ENCODE data around the gene RINT1. TPM values are rescaled to one million over a fixed set of nuclear protein-coding genes. Genes with fewer than 3 reads are reported as not detected.

RINT1 gene
- polyA plus RNA-seq, 3 donors, result 3.2 to 11.8 (median 5.2) TPM

DNA sequence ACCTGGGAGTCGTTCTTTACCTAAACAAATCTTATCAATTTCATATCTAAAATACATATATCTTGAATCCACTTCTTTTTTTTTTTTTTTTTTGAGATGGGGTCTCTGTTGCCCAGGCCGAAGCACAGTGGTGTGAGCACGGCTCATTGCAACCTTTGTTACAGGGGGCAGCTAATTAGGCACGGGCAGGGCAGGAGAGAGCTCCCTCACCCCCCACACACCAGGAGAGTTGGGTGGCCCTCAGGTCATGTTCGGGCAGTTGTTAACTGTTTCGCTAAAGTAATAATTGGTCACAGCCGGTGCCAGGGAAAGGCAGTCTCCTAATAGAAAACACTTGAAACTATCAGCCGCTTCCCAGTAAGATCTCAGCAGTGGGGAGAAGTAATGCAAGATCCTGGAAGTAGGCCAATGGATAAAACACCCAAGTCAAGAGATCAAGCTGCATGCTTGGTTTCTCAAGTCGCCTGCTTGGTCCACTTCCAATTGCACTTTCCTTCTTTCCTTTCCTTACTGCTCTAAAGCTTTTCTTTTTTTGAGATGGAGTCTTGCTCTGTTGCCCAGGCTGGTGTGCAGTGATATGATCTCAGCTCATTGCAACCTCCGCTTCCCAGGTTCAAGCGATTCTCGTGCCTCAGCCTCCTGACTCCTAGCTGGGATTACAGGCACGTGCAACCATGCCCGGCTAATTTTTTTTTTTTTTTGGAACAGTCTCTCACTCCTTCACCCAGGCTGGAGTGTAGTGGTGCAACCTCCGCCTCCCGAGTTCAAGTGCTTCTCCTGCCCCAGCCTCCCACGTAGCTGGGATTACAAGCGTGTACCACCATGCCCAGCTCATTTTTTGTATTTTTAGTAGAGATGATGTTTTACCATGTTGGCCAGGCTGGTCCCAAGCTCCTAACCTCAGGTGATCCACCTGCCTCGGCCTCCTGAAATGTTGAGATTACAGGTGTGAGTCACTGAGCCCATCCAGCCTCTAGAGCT lies 70.6 kb downstream of the RINT1 start:
- H3K36me3 ChIP-seq (replicated peaks in 1 of 2; ENCODE audit: control insufficient read depth in 1 of 2, insufficient read depth in 2 of 2, low read length in 2 of 2), result peaks cover 5 to 14% of the 10 kb centered on the region in 2 donors
- Mint-ChIP-seq H3K27ac (no peak overlapping the region), H3K27me3 (ENCODE audit: low read depth in 3 of 3) (peaks cover 3 to 11% (median 5%) of the 10 kb centered on the region in 3 donors), H3K4me1 (no peaks in the 10 kb centered on the region), H3K4me3 (no peak overlapping the region), H3K9me3 (no peaks in the 10 kb centered on the region), H3K36me3 (peaks cover 15 to 22% of the 10 kb centered on the region in 2 donors)
- intact Hi-C loops (cut with micrococcal nuclease), result no loop called here
- H3K4me3 ChIP-seq (replicated peaks in 1 of 3; ENCODE audit: low read depth in 2 of 3, low read length in 3 of 3), result no peak overlapping the region
- H3K9me3 ChIP-seq (replicated peaks in 1 of 2; ENCODE audit: control insufficient read depth in 1 of 2, insufficient read depth in 1 of 2, low read length in 2 of 2), result no peaks in the 10 kb centered on the region
- WGBS (ENCODE audit: insufficient coverage), result 89% methylated on average over 3 of the region's 19 CpGs
- no peak overlapping the region for H3K27ac ChIP-seq (ENCODE audit: low read depth in 1 of 2, low read length in 2 of 2)
- TF ChIP-seq, protein P1, sequence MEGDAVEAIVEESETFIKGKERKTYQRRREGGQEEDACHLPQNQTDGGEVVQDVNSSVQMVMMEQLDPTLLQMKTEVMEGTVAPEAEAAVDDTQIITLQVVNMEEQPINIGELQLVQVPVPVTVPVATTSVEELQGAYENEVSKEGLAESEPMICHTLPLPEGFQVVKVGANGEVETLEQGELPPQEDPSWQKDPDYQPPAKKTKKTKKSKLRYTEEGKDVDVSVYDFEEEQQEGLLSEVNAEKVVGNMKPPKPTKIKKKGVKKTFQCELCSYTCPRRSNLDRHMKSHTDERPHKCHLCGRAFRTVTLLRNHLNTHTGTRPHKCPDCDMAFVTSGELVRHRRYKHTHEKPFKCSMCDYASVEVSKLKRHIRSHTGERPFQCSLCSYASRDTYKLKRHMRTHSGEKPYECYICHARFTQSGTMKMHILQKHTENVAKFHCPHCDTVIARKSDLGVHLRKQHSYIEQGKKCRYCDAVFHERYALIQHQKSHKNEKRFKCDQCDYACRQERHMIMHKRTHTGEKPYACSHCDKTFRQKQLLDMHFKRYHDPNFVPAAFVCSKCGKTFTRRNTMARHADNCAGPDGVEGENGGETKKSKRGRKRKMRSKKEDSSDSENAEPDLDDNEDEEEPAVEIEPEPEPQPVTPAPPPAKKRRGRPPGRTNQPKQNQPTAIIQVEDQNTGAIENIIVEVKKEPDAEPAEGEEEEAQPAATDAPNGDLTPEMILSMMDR (IDR thresholded peaks at IDR 0.05), result no peak
- DNase-seq, result no peak
- no peak overlapping the region for H3K4me2 ChIP-seq (replicated peaks; ENCODE audit: extremely low read depth, low read length, poor library complexity, severe bottlenecking)
- no peaks in the 10 kb centered on the region for H3K27me3 ChIP-seq (ENCODE audit: control insufficient read depth in 2 of 2, insufficient read depth in 2 of 2, low read length in 2 of 2)
- H3K4me1 ChIP-seq (ENCODE audit: control insufficient read depth in 1 of 2, insufficient read depth in 2 of 2, low read length in 2 of 2), result no peaks in the 10 kb centered on the region
- H2AFZ ChIP-seq (ENCODE audit: insufficient read depth, low read depth, low read length, poor library complexity, severe bottlenecking), result no peak overlapping the region
- H3K9ac ChIP-seq (ENCODE audit: insufficient read depth, low read length, poor library complexity, severe bottlenecking), result no peak overlapping the region
- no peaks in the 10 kb centered on the region for H4K20me1 ChIP-seq (ENCODE audit: insufficient read depth, low read length)
- no peaks in the 10 kb centered on the region for H3K79me2 ChIP-seq (ENCODE audit: insufficient read depth, low read length)

DNA sequence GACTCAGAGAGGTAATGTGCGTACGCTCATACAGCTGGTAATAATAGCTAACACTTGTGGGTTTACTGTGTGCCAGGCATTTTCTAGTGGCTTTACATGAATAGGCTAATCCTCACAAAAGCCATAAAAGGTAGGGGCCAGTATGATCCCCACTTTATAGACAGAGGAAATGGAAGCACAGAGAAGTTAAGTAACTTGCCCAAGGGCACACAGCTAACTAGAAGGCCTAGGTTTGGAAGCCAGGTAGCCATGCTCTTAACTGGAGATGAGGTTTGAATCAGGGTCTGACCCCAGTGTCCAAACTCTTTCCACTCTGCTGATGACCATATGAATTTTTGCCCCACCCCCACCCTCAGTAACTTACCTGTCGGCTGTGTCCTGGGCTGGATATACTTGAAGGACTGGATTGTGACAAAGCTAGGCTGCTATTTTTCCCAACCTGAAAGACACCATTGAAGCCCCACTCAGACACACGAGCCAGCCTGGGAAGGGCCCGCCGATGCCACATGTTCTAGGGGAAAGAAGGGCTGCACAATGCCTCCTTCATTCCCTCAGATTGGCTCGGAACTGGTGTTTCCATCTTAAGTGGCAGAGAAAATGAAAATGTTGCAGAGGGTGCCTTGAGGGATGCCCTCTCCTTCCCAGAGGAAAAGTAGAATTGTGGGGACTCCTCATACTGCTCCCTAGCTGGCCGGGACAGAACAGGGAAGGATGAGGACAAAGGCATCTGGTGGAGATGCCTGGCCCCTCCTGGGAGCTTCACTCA lies 78.3 kb downstream of the RINT1 start:
- H3K9ac ChIP-seq (ENCODE audit: insufficient read depth, low read length, poor library complexity, severe bottlenecking), result no peak overlapping the region
- H3K27ac ChIP-seq (ENCODE audit: low read depth in 1 of 2, low read length in 2 of 2), result no peak overlapping the region
- H3K4me1 ChIP-seq (ENCODE audit: control insufficient read depth in 1 of 2, insufficient read depth in 2 of 2, low read length in 2 of 2), result no peaks in the 10 kb centered on the region
- no CpG with 5 or more reads among the region's 8 CpGs for WGBS (ENCODE audit: insufficient coverage)
- H3K4me2 ChIP-seq (replicated peaks; ENCODE audit: extremely low read depth, low read length, poor library complexity, severe bottlenecking), result no peak overlapping the region
- no peak for DNase-seq
- Mint-ChIP-seq H3K4me1 (no peaks in the 10 kb centered on the region), H3K36me3 (peaks cover 56 to 63% of the 10 kb centered on the region in 2 donors), H3K27ac (peak overlapping the region in 1 of 7 donors; percentile 50), H3K4me3 (no peak overlapping the region), H3K9me3 (no peaks in the 10 kb centered on the region), H3K27me3 (ENCODE audit: low read depth in 3 of 3) (peaks cover 0 to 2% (median 0%) of the 10 kb centered on the region in 3 donors)
- TF ChIP-seq, protein P1 (IDR thresholded peaks at IDR 0.05), result no peak
- H3K36me3 ChIP-seq (replicated peaks in 1 of 2; ENCODE audit: control insufficient read depth in 1 of 2, insufficient read depth in 2 of 2, low read length in 2 of 2), result peaks cover 32 to 69% of the 10 kb centered on the region in 2 donors
- no peaks in the 10 kb centered on the region for H4K20me1 ChIP-seq (ENCODE audit: insufficient read depth, low read length)
- intact Hi-C loops (cut with micrococcal nuclease), result no loop called here
- H3K4me3 ChIP-seq (replicated peaks in 1 of 3; ENCODE audit: low read depth in 2 of 3, low read length in 3 of 3), result no peak overlapping the region
- H2AFZ ChIP-seq (ENCODE audit: insufficient read depth, low read depth, low read length, poor library complexity, severe bottlenecking), result no peak overlapping the region
- H3K79me2 ChIP-seq (ENCODE audit: insufficient read depth, low read length), result no peaks in the 10 kb centered on the region
- no peaks in the 10 kb centered on the region for H3K9me3 ChIP-seq (replicated peaks in 1 of 2; ENCODE audit: control insufficient read depth in 1 of 2, insufficient read depth in 1 of 2, low read length in 2 of 2)
- no peaks in the 10 kb centered on the region for H3K27me3 ChIP-seq (ENCODE audit: control insufficient read depth in 2 of 2, insufficient read depth in 2 of 2, low read length in 2 of 2)
